Dermis blood vessel endothelial cell (primary cell): ENCODE measurements around the gene MPO. TPM values are rescaled to one million over a fixed set of nuclear protein-coding genes. Genes with fewer than 3 reads are reported as not detected.

Experiments
- DNase-seq: peaks from one replicate; pipeline ENCODE4 v3.0.0; 2010
- total RNA-seq: library from RNA; depleted of rRNA; stranded (reverse); fragments of >200 nt; gene quantifications from 2 replicates; pipeline ENCODE4 v1.2.3, GENCODE V29; 2014

The MPO gene
- total RNA-seq, 1 donor from 2014 or later, result not detected

DNA sequence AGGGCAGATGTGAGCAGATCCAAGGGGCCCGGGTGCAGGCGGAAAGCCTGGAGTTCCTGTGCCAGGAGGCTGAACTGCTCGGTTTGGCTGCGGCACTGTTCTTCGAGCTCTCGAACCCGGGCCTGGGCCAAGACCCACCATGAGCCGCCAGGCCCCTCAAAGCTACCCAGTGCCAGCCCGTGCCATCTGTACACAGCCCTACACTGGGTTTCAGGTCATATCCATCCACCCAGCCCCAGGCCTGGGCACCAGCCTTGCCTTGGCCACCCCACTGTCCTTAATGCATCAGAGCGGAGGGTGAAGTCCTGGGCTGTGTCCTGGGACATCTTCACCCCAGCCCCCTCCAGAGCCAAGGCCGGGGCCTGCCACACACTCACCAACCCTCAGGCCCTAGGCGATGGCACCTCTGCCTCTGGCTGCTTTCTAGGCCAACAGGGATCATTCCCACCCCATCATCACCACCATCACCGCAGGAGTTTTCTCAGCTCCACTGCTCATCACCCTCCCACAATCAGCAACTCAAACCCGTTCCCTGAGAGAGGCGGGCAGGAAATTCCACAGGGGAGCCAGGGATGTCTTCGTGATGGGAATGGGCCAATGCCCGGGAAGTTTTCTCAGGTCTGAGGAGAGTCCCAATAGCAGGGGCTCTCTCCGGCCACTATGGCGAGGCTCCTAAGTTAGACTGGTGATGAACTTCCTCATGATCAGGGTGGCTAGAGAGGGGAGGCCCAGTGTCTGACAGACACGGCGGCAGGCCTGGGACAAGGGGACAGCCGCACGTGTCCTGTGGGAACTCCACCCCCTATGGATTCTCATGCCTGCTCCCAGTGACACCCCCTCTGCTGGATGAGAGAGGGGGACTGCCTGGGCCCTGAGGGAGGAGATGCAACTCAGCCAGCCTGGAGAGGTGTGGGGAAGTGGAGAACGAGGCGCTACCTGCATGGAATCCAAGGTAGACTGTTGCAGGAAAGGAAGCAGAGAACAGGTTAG lies 38.7 kb upstream of the MPO start:
- DNase-seq, result no peak

- DNase-seq, result no peak
Measured at GRCh38 chr17:58318627-58319172, 38.0 kb upstream of the MPO start.

- no peak for DNase-seq
Measured at GRCh38 chr17:58318065-58318481, 37.3 kb upstream of the MPO start.

- DNase-seq, result peak; percentile 58
Measured at GRCh38 chr17:58317421-58318064, 36.8 kb upstream of the MPO start.

- no peak for DNase-seq
Measured at GRCh38 chr17:58316260-58316960, 35.7 kb upstream of the MPO start.

DNA sequence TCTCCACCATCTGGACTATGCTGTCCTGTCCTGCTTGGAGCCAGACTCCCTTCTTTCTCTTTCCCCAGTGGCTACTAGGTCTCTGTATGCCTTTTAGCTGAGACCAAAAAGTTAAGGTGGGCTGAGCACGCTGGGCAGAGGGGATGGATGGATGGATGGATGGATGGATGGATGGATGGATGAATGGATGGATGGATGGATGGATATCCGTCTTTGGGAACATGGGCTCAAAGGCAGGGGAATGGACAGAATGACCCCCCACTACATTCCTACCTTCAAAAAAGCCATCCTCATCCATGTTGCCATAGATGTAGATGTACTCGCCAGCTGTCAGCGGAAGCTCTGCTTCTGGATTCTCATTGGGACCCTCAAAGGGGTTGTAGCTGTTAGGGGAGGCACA lies 35.0 kb upstream of the MPO start:
- DNase-seq, result no peak

DNA sequence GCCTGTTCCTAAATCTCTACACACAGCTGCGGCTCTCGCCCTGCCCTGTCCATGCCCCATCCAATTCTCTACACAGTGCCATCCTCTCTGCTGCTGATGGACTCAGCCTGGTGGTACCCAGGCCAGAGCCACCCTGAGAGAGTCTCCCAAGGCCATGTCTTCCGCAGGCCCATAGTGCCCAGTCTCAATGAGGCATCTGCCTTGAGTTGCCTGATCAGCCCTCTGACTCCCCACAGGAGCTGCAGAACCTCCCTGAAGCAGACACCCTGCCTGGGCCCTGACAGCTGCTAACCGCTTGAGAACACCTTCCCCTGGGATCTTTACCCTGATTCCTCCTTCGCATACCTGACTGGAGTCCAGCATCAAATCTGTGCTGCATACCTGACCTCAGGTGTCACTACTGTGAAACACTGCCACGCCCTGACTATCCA lies 34.6 kb upstream of the MPO start:
- no peak for DNase-seq

- no peak for DNase-seq
Measured at GRCh38 chr17:58314706-58315015, 33.9 kb upstream of the MPO start.

GRCh38 chr17:58313815-58314705 lies 33.3 kb upstream of the MPO start:
- DNase-seq, result no peak

DNA sequence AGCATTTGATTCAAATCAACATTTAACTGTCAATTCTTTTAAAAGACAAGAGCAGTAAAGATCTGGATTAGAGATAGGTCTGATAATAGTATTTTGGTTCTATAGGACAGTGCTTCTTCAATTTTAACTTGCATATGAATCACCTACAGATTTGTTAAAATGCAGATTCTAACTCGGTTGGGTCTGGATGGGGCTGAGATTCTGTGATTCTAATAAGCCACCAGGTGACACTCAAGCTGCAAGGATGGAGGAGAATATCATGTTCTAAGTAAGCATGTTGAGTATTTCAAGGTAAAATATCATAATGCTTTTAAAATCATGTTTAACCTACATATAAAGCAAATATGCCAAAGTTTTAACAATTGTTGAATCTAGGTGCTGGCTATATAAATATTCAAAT lies 32.1 kb upstream of the MPO start:
- DNase-seq, result no peak

DNA sequence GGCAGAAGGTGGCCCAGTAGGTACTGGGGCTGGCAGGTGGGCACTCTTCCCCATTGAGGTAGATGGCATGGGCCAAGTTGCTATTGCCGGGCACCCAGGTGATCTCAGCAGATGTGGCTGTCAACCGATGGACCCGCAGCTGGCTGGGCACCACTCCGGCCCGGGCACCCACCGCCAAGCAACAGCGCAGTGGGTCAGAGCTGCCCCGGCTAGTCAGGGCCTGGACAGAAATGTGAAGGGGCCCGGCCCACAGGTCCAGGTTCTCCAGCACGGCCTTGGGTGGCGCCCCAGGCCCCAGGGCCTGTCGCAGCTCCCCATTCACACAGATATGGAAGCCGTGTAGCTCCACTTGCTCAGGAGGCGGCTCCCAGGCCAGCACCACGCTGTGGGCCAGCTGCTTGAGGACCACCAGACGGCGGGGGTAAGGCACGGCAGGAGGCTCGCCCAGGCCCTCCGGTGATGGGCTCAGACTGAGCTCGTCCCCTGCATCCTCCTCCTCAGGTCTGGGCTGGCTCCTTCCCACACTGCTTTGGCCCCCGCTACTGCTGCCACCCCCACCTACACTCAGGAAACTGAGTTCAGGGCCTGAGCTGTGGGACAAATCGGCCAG lies 31.4 kb upstream of the MPO start:
- no peak for DNase-seq

- DNase-seq, result no peak
Measured at GRCh38 chr17:58311429-58311894, 30.7 kb upstream of the MPO start.

GRCh38 chr17:58310511-58311428 lies 30.0 kb upstream of the MPO start:
- DNase-seq, result no peak

DNA sequence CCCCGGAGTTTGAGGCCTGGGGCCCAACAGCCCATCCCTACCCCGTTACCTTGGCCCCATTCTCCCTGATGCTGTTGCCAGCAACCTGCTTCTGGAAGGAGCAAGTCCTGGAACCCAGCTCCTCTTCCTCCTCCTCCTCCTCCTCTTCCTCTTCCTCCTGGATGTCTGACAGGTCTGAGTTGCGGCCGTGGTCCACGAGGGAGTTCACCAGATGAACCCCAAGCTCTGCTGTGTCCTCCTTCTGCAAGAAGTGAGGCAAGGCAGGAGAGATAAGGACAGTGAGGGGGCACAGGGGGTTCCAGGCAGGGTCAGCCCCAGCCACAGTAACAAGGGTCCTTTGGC lies 29.2 kb upstream of the MPO start:
- no peak for DNase-seq

GRCh38 chr17:58308985-58309917 lies 28.5 kb upstream of the MPO start:
- no peak for DNase-seq

GRCh38 chr17:58308173-58308984 lies 27.6 kb upstream of the MPO start:
- peak; percentile 49 for DNase-seq

DNA sequence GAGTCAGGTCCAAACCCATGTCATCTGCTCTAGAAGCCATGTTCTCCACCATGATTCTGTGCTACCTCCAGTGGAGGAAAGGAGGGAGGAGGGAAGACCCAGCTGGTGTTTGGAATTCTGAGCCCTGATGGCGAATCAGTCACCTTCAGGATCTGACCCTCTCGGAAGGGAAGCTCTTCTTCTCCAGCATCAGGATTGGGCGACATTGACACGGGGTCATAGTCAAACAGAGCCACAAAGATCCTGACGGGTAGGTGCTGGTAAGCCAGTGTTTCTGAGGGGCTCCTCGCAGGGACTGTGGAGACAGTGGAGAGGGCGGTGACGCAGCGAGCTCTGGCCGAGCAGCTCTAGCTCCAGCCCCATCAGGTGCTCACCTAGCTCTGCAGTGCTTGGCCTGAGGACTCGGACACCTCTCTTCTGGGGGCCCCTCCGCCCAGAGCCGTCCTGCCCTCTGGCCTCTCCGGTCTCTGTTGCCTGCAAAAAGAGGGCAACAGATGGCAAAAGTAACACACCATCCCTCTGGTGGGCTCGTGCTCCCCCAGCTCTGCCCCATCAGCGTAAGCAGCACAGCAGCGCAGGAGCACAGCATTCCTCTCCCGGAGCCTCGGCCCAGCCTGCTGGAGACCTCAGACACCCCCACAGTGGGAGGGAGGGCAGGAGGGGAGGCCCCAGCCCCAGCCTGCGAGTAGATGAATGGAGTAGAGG lies 26.9 kb upstream of the MPO start:
- DNase-seq, result no peak
